Right lobe of liver (tissue), 4 donors: ENCODE results near the gene EEF2K.

ENCODE experiments used
- CTCF ChIP-seq, 4 donors: fragments of 200-600 bp in 3 of 4; fragments of 450-650 bp in 1 of 4; IDR thresholded peaks; one replicate each; pipeline versions ENCODE4 v1.5.1 to v1.8.0; 2016 to 2022; ENCODE audit warnings: antibody characterized with exemption in 4 of 4, mild to moderate bottlenecking in 2 of 4
- POLR2A ChIP-seq: fragments of 450-650 bp; IDR thresholded peaks from one replicate; pipeline ENCODE4 v1.6.1; 2017; ENCODE audit warnings: antibody characterized with exemption, mild to moderate bottlenecking
- donor health status: DM: no; HTN: no; CAD: no.
- donor health status: DM: no; HTN: no; CAD: no.
- donor health status: DM: no; HTN: yes; CAD: no.

DNA sequence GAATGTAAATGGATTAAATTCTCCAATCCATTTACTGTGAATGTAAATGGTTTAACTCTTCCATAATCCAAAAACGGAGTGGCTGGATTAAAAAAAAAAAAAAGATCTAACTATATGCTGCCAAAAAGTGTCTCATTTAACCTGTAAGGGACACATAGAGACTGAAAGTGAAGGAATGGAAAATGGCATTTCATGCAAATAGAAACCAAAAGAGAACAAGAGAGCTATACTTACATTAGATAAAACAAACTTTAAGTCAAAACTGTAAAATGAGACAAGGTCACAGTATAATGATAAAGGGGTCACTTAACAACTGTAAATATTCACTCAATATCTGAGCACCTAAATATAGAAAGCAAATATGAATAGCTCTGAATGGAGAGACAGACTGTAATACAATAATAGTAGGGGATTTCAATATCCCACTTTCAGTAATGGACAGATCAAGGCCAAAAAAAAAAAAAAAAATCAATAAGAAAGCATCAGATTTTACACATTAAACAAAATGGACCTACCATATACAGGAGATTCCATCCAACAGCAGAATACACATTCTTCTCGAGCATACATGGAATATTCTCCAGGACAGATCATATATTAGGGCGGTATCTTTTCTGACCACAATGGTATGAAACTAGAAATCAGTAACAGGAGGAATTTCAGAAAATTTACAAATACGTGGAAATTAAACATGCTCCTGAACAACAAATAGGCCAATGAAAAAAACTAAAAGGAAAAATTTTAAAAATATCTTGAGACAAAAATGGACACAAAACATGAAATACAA lies 132.0 kb downstream of the EEF2K start:
- TF ChIP-seq CTCF (IDR thresholded peaks at IDR 0.05) = no peak
- no peak for TF ChIP-seq POLR2A
